Measurements from ENCODE around the gene FERD3L. TPM values are rescaled to one million over a fixed set of nuclear protein-coding genes. Genes with fewer than 3 reads are reported as not detected.

The FERD3L gene
- total RNA-seq, 1 experiment from 2014 or later: not detected

- no peak overlapping the region for H3K27ac ChIP-seq (ENCODE audit: low read length)
- TF ChIP-seq CTCF (IDR thresholded peaks at IDR 0.05): no peak
- no peak for TF ChIP-seq POLR2AphosphoS5 (IDR thresholded peaks at IDR 0.05; ENCODE audit: low read depth, low read length)
- TF ChIP-seq TCF7L2 (IDR thresholded peaks at IDR 0.05; ENCODE audit: low read depth, low read length): no peak
- no peak for TF ChIP-seq SIN3A (IDR thresholded peaks at IDR 0.05; ENCODE audit: borderline replicate concordance, insufficient read depth, low read depth, low read length)
- TF ChIP-seq REST (IDR thresholded peaks at IDR 0.05; ENCODE audit: insufficient read depth in 1 of 2, low read depth in 2 of 2, low read length in 1 of 2): no peak
- intact Hi-C loops (cut with micrococcal nuclease; ENCODE audit: unreplicated experiment) (no loop called here), in situ Hi-C loops (cut with HindIII; ENCODE audit: low pct_unique_long_range_greater_than_20kb, low sequenced_read_pairs) (no loop called here)
- H3K4me3 ChIP-seq (ENCODE audit: low read depth in 2 of 2, low read length in 2 of 2): peak overlapping the region in 1 of 2 experiments; percentile 33; a peak in 1 of 4 replicates
- H3K36me3 ChIP-seq (ENCODE audit: control insufficient read depth, insufficient read depth, low read length): no peaks in the 10 kb centered on the region
- no peaks in the 10 kb centered on the region for H3K27me3 ChIP-seq (ENCODE audit: control insufficient read depth, insufficient read depth, low read length)
- no TSS peak for BruUV-seq (replicated peaks)
- no peaks in the 10 kb centered on the region for H3K9me3 ChIP-seq (ENCODE audit: control insufficient read depth, insufficient read depth, low read depth, low read length)
- no peak for ATAC-seq
- POLR2A ChIA-PET: no interaction called here
- H3K4me1 ChIP-seq (ENCODE audit: control insufficient read depth, insufficient read depth, low read length): no peaks in the 10 kb centered on the region
- CTCF ChIA-PET: no interaction called here
- DNase-seq (ENCODE audit: low read depth, low spot score): no peak
These were observed 39.7 kb downstream of the FERD3L start for GRCh38 chr7:19105546-19105945.

GRCh38 chr7:19104811-19105210, 40.4 kb downstream of the FERD3L start:
- no peak overlapping the region for H3K4me3 ChIP-seq (ENCODE audit: low read depth in 2 of 2, low read length in 2 of 2)
- H3K27me3 ChIP-seq (ENCODE audit: control insufficient read depth, insufficient read depth, low read length): no peaks in the 10 kb centered on the region
- H3K4me1 ChIP-seq (ENCODE audit: control insufficient read depth, insufficient read depth, low read length): no peaks in the 10 kb centered on the region
- intact Hi-C loops (cut with micrococcal nuclease; ENCODE audit: unreplicated experiment) (no loop called here), in situ Hi-C loops (cut with HindIII; ENCODE audit: low pct_unique_long_range_greater_than_20kb, low sequenced_read_pairs) (no loop called here)
- no peaks in the 10 kb centered on the region for H3K36me3 ChIP-seq (ENCODE audit: control insufficient read depth, insufficient read depth, low read length)
- ChIA-PET POLR2A (no interaction called here), CTCF (no interaction called here)
- H3K9me3 ChIP-seq (ENCODE audit: control insufficient read depth, insufficient read depth, low read depth, low read length): no peaks in the 10 kb centered on the region
- TF ChIP-seq POLR2AphosphoS5 (IDR thresholded peaks at IDR 0.05; ENCODE audit: low read depth, low read length): no peak
- no peak for TF ChIP-seq SIN3A (IDR thresholded peaks at IDR 0.05; ENCODE audit: borderline replicate concordance, insufficient read depth, low read depth, low read length)
- TF ChIP-seq CTCF (IDR thresholded peaks at IDR 0.05): no peak
- TF ChIP-seq TCF7L2 (IDR thresholded peaks at IDR 0.05; ENCODE audit: low read depth, low read length): no peak
- TF ChIP-seq REST (IDR thresholded peaks at IDR 0.05; ENCODE audit: insufficient read depth in 1 of 2, low read depth in 2 of 2, low read length in 1 of 2): no peak
- ATAC-seq (no peak), DNase-seq (ENCODE audit: low read depth, low spot score) (no peak)
- no TSS peak for BruUV-seq (replicated peaks)
- H3K27ac ChIP-seq (ENCODE audit: low read length): no peak overlapping the region

Measured in Panc1 (cell line).